ENCODE data around the gene ERG. TPM values are rescaled to one million over a fixed set of nuclear protein-coding genes. Genes with fewer than 3 reads are reported as not detected.

Gene ERG
- polyA plus RNA-seq, 1 donor from 2014 or later, result not detected

DNA sequence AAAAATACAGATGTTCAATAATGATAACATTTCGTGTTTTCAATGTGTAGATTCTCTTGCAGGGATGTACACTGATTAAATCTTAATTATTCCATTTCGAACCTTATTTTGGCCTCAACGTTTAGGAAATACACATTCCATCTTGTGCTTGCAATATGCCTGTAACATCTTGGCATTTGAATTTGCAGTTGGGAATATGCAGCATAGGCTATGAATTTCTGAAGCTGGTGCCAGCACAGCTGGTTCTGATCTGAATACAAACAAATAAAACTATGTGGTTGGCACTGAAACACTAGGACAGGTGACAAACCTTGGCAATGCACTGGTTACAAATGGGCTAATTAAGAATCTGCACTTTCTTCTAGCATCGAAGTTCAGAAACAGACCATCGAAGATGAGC, 108.4 kb downstream of the ERG start:
- no peaks in the 10 kb centered on the region for H3K79me2 ChIP-seq (replicated peaks; ENCODE audit: insufficient read depth, low read length)
- no peak overlapping the region for H2AFZ ChIP-seq (ENCODE audit: low read depth, low read length)
- H3K36me3 ChIP-seq (ENCODE audit: insufficient read depth, low read length), result no peaks in the 10 kb centered on the region
- H3K9me2 ChIP-seq (ENCODE audit: insufficient read depth, low read length), result no peaks in the 10 kb centered on the region
- no peak overlapping the region for H3K27ac ChIP-seq (ENCODE audit: low read length)
- no peaks in the 10 kb centered on the region for H3F3A ChIP-seq (ENCODE audit: insufficient read depth, low read length, poor library complexity, severe bottlenecking)
- TF ChIP-seq SMC3 (conservative IDR thresholded peaks at IDR 0.05; ENCODE audit: poor library complexity), result no peak
- no peak for TF ChIP-seq EP300 (conservative IDR thresholded peaks at IDR 0.05; ENCODE audit: poor library complexity, severe bottlenecking)
- TF ChIP-seq POLR2AphosphoS5 (IDR thresholded peaks at IDR 0.05), result no peak
- TF ChIP-seq MXI1 (conservative IDR thresholded peaks at IDR 0.05; ENCODE audit: poor library complexity, severe bottlenecking), result no peak
- TF ChIP-seq EZH2 (IDR thresholded peaks at IDR 0.05; ENCODE audit: borderline replicate concordance, insufficient read depth, low read length, poor library complexity, severe bottlenecking), result no peak
- no peak for TF ChIP-seq RAD21 (conservative IDR thresholded peaks at IDR 0.05)
- TF ChIP-seq TAF1 (IDR thresholded peaks at IDR 0.05; ENCODE audit: low read depth), result no peak
- H3K4me2 ChIP-seq (ENCODE audit: low read length), result no peak overlapping the region
- H3K4me3 ChIP-seq (ENCODE audit: low read length), result no peak overlapping the region
- no peaks in the 10 kb centered on the region for H3K9me3 ChIP-seq (ENCODE audit: low read length)
- no peaks in the 10 kb centered on the region for H3K27me3 ChIP-seq (ENCODE audit: insufficient read depth, low read depth, low read length)
- H3K9ac ChIP-seq (ENCODE audit: low read length), result no peak overlapping the region
- no peaks in the 10 kb centered on the region for H4K20me1 ChIP-seq (ENCODE audit: insufficient read depth)

DNA sequence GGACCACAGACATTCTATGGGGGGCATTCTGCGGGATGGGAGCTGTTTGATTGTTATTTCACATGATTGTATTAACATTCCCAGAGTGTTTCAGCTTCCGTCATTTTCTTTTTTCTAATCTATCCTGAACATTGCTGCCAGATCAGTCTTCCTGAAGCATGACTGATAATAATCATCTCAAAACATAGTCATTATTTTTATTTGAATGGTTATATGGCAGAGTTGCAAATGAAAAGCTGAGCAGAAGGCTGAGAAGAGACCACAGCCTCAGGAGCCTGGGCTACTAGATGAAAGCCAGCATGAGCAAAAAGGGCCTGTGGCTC, 109.0 kb downstream of the ERG start:
- Histone ChIP-seq H3K9me3 (ENCODE audit: low read length) (no peaks in the 10 kb centered on the region), H3K4me2 (ENCODE audit: low read length) (no peak overlapping the region), H3K36me3 (ENCODE audit: insufficient read depth, low read length) (no peaks in the 10 kb centered on the region), H3K9me2 (ENCODE audit: insufficient read depth, low read length) (no peaks in the 10 kb centered on the region), H2AFZ (ENCODE audit: low read depth, low read length) (no peak overlapping the region), H4K20me1 (ENCODE audit: insufficient read depth) (no peaks in the 10 kb centered on the region), H3F3A (ENCODE audit: insufficient read depth, low read length, poor library complexity, severe bottlenecking) (no peaks in the 10 kb centered on the region), H3K27me3 (ENCODE audit: insufficient read depth, low read depth, low read length) (no peaks in the 10 kb centered on the region), H3K27ac (ENCODE audit: low read length) (no peak overlapping the region), H3K9ac (ENCODE audit: low read length) (no peak overlapping the region), H3K79me2 (replicated peaks; ENCODE audit: insufficient read depth, low read length) (no peaks in the 10 kb centered on the region), H3K4me3 (ENCODE audit: low read length) (no peak overlapping the region)
- TF ChIP-seq, protein P1, sequence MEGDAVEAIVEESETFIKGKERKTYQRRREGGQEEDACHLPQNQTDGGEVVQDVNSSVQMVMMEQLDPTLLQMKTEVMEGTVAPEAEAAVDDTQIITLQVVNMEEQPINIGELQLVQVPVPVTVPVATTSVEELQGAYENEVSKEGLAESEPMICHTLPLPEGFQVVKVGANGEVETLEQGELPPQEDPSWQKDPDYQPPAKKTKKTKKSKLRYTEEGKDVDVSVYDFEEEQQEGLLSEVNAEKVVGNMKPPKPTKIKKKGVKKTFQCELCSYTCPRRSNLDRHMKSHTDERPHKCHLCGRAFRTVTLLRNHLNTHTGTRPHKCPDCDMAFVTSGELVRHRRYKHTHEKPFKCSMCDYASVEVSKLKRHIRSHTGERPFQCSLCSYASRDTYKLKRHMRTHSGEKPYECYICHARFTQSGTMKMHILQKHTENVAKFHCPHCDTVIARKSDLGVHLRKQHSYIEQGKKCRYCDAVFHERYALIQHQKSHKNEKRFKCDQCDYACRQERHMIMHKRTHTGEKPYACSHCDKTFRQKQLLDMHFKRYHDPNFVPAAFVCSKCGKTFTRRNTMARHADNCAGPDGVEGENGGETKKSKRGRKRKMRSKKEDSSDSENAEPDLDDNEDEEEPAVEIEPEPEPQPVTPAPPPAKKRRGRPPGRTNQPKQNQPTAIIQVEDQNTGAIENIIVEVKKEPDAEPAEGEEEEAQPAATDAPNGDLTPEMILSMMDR (IDR thresholded peaks at IDR 0.05; ENCODE audit: poor library complexity, severe bottlenecking), result no peak
- TF ChIP-seq SMC3 (conservative IDR thresholded peaks at IDR 0.05; ENCODE audit: poor library complexity) (no peak), MXI1 (conservative IDR thresholded peaks at IDR 0.05; ENCODE audit: poor library complexity, severe bottlenecking) (no peak), EP300 (conservative IDR thresholded peaks at IDR 0.05; ENCODE audit: poor library complexity, severe bottlenecking) (no peak)

DNA sequence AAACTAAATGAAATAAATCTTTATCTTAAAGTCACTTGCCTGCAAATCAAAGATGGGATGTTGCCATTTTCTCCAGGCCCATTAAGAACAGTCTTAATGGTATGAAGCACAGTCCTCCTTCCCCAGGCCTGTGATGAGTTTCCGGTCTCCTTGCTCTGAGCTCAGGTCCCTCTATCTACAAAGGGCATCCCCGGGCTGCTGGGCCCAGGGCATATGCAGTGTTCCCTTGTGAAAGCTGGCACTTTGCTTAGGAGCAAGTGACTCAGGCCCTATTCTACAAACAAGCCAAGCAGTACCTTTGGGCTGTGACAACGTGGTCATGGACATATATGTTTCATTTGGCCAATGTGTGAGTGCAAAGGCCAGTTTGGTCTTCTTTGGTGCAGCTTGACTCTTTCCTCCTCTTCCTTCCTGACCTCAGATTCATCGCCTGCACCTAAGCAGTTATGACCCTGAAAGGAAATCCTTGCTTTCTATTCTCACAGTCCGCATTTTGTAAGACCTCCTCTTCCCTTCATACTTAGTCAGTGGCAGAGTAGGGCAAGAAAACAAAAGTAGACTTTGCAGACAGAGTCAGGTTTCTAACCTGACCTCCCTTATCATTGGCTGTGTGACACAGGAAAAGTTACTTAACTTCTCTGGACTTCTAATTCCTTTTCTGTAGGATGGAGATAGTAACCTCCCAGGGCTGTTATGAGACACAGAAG, 109.5 kb downstream of the ERG start:
- Histone ChIP-seq H3K36me3 (ENCODE audit: insufficient read depth, low read length) (no peaks in the 10 kb centered on the region), H3F3A (ENCODE audit: insufficient read depth, low read length, poor library complexity, severe bottlenecking) (no peaks in the 10 kb centered on the region), H3K79me2 (replicated peaks; ENCODE audit: insufficient read depth, low read length) (no peaks in the 10 kb centered on the region), H3K27ac (ENCODE audit: low read length) (no peak overlapping the region), H3K9me2 (ENCODE audit: insufficient read depth, low read length) (no peaks in the 10 kb centered on the region), H3K4me2 (ENCODE audit: low read length) (no peak overlapping the region), H4K20me1 (ENCODE audit: insufficient read depth) (no peaks in the 10 kb centered on the region), H3K4me3 (ENCODE audit: low read length) (no peak overlapping the region), H3K27me3 (ENCODE audit: insufficient read depth, low read depth, low read length) (no peaks in the 10 kb centered on the region), H3K9ac (ENCODE audit: low read length) (no peak overlapping the region), H3K9me3 (ENCODE audit: low read length) (no peaks in the 10 kb centered on the region), H2AFZ (ENCODE audit: low read depth, low read length) (no peak overlapping the region)
- TF ChIP-seq RAD21 (conservative IDR thresholded peaks at IDR 0.05) (no peak), EP300 (conservative IDR thresholded peaks at IDR 0.05; ENCODE audit: poor library complexity, severe bottlenecking) (no peak), SMC3 (conservative IDR thresholded peaks at IDR 0.05; ENCODE audit: poor library complexity) (no peak), MXI1 (conservative IDR thresholded peaks at IDR 0.05; ENCODE audit: poor library complexity, severe bottlenecking) (no peak), EZH2 (IDR thresholded peaks at IDR 0.05; ENCODE audit: borderline replicate concordance, insufficient read depth, low read length, poor library complexity, severe bottlenecking) (no peak), TAF1 (IDR thresholded peaks at IDR 0.05; ENCODE audit: low read depth) (no peak), POLR2AphosphoS5 (IDR thresholded peaks at IDR 0.05) (no peak)
- TF ChIP-seq, protein P1 (IDR thresholded peaks at IDR 0.05; ENCODE audit: poor library complexity, severe bottlenecking), result no peak
- TF ChIP-seq, protein P2, sequence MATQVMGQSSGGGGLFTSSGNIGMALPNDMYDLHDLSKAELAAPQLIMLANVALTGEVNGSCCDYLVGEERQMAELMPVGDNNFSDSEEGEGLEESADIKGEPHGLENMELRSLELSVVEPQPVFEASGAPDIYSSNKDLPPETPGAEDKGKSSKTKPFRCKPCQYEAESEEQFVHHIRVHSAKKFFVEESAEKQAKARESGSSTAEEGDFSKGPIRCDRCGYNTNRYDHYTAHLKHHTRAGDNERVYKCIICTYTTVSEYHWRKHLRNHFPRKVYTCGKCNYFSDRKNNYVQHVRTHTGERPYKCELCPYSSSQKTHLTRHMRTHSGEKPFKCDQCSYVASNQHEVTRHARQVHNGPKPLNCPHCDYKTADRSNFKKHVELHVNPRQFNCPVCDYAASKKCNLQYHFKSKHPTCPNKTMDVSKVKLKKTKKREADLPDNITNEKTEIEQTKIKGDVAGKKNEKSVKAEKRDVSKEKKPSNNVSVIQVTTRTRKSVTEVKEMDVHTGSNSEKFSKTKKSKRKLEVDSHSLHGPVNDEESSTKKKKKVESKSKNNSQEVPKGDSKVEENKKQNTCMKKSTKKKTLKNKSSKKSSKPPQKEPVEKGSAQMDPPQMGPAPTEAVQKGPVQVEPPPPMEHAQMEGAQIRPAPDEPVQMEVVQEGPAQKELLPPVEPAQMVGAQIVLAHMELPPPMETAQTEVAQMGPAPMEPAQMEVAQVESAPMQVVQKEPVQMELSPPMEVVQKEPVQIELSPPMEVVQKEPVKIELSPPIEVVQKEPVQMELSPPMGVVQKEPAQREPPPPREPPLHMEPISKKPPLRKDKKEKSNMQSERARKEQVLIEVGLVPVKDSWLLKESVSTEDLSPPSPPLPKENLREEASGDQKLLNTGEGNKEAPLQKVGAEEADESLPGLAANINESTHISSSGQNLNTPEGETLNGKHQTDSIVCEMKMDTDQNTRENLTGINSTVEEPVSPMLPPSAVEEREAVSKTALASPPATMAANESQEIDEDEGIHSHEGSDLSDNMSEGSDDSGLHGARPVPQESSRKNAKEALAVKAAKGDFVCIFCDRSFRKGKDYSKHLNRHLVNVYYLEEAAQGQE (IDR thresholded peaks at IDR 0.05; ENCODE audit: borderline replicate concordance), result no peak
